ENCODE results near the gene ENC1. TPM values are rescaled to one million over a fixed set of nuclear protein-coding genes. Genes with fewer than 3 reads are reported as not detected.

The ENC1 gene
- polyA plus RNA-seq, 1 donor: 26.0 TPM

Other genes with a start within 250 kb of the ENC1 start
- 25.7 TPM for gene HEXB, start 44.5 kb upstream of the ENC1 start, polyA plus RNA-seq (ENCODE audit: insufficient read length)
- gene GFM2, start 126.4 kb upstream of the ENC1 start, polyA plus RNA-seq (ENCODE audit: insufficient read length): 26.5 TPM
- gene NSA2, start 126.5 kb upstream of the ENC1 start, polyA plus RNA-seq (ENCODE audit: insufficient read length): 236 TPM
- 0.44 TPM for gene FAM169A, start 225.7 kb upstream of the ENC1 start, polyA plus RNA-seq (ENCODE audit: insufficient read length)